ENCODE results near the gene ZMPSTE24. TPM values are rescaled to one million over a fixed set of nuclear protein-coding genes. Genes with fewer than 3 reads are reported as not detected.

ZMPSTE24 gene
- total RNA-seq, 1 experiment from 2014 or later: 65.4 TPM

GRCh38 chr1:40252601-40253000 lies 5.4 kb upstream of the ZMPSTE24 start:
- peaks cover 6% of the 10 kb centered on the region; the same call in 1 of the 2 replicates for H3K36me3 ChIP-seq (ENCODE audit: control insufficient read depth, insufficient read depth, low read length)
- CTCF ChIA-PET: no interaction called here
- no peaks in the 10 kb centered on the region for H3K9me3 ChIP-seq (ENCODE audit: control insufficient read depth, insufficient read depth, low read depth, low read length)
- in situ Hi-C loops (cut with HindIII; ENCODE audit: low pct_unique_long_range_greater_than_20kb, low sequenced_read_pairs) (no loop called here), intact Hi-C loops (cut with micrococcal nuclease; ENCODE audit: unreplicated experiment) (loop anchor here (10.0 kb wide), 2 partner anchors 58 to 88 kb away; partner anchors contain the start of gene RLF)
- H3K4me3 ChIP-seq (ENCODE audit: low read depth in 2 of 2, low read length in 2 of 2): no peak overlapping the region
- TF ChIP-seq POLR2AphosphoS5 (IDR thresholded peaks at IDR 0.05; ENCODE audit: low read depth, low read length) (no peak), REST (IDR thresholded peaks at IDR 0.05; ENCODE audit: insufficient read depth in 1 of 2, low read depth in 2 of 2, low read length in 1 of 2) (no peak)
- H3K4me1 ChIP-seq (ENCODE audit: control insufficient read depth, insufficient read depth, low read length): peaks cover 6% of the 10 kb centered on the region
- no peak for ATAC-seq
- no TSS peak for BruUV-seq (replicated peaks)
- DNase-seq (ENCODE audit: low read depth, low spot score): no peak
- H3K27me3 ChIP-seq (ENCODE audit: control insufficient read depth, insufficient read depth, low read length): no peaks in the 10 kb centered on the region
- H3K27ac ChIP-seq (ENCODE audit: low read length): no peak overlapping the region
- POLR2A ChIA-PET: no interaction called here

GRCh38 chr1:40255231-40255630 lies 2.8 kb upstream of the ZMPSTE24 start:
- ChIA-PET CTCF (interaction anchor here (0.5 kb wide), 1 partner anchor 346 kb away, joined by 5 read pairs; no protein-coding TSS in a partner anchor), POLR2A (no interaction called here)
- Histone ChIP-seq H3K36me3 (ENCODE audit: control insufficient read depth, insufficient read depth, low read length) (peaks cover 6% of the 10 kb centered on the region), H3K4me1 (ENCODE audit: control insufficient read depth, insufficient read depth, low read length) (peaks cover 9% of the 10 kb centered on the region), H3K9me3 (ENCODE audit: control insufficient read depth, insufficient read depth, low read depth, low read length) (no peaks in the 10 kb centered on the region), H3K27ac (ENCODE audit: low read length) (no peak overlapping the region), H3K4me3 (ENCODE audit: low read depth in 2 of 2, low read length in 2 of 2) (no peak overlapping the region), H3K27me3 (ENCODE audit: control insufficient read depth, insufficient read depth, low read length) (no peaks in the 10 kb centered on the region)
- TF ChIP-seq REST (IDR thresholded peaks at IDR 0.05; ENCODE audit: insufficient read depth in 1 of 2, low read depth in 2 of 2, low read length in 1 of 2): no peak
- TF ChIP-seq TCF7L2 (IDR thresholded peaks at IDR 0.05; ENCODE audit: low read depth, low read length): no peak
- TF ChIP-seq POLR2AphosphoS5 (IDR thresholded peaks at IDR 0.05; ENCODE audit: low read depth, low read length): no peak
- TF ChIP-seq SIN3A (IDR thresholded peaks at IDR 0.05; ENCODE audit: borderline replicate concordance, insufficient read depth, low read depth, low read length): no peak
- no peak for TF ChIP-seq CTCF (IDR thresholded peaks at IDR 0.05)
- no peak for DNase-seq (ENCODE audit: low read depth, low spot score)
- ATAC-seq: no peak
- no TSS peak for BruUV-seq (replicated peaks)
- in situ Hi-C loops (cut with HindIII; ENCODE audit: low pct_unique_long_range_greater_than_20kb, low sequenced_read_pairs): no loop called here
- intact Hi-C loops (cut with micrococcal nuclease; ENCODE audit: unreplicated experiment): loop anchor here (10.0 kb wide), 2 partner anchors 60 to 90 kb away; partner anchors contain the start of gene RLF
